Stimulated activated CD8-positive, alpha-beta memory T cell treated with anti-CD3 and anti-CD28 coated beads, Interleukin-15, amount 100 ng/mL, for 48 hours (primary cell): ENCODE measurements around the gene DEDD2.

Source experiments
- DNase-seq, 2 donors: peaks; one replicate each; pipeline ENCODE4 v3.0.0-alpha.2; 2020; ENCODE audit warnings: low read depth in 2 of 2

Gene DEDD2

DNA sequence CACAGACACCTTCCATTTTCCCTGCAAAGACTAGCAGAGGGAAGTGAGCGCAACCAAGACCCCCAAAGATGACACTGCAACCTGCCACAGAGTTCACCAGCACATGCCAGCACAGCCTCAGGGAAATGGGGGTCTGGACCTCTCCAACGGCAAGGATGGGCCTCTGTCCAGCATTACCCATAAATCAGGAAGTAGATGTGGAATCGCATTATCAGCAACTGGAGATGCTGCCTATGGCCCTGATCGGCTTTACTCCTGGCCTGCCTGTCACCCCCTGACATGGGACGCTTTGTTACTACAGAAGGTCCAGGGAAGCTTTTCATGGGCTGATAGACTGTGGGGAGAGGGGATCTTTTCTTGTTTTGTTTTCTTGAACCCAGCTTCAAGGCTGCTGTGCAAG, 43.8 kb downstream of the DEDD2 start:
- no peak for DNase-seq

DNA sequence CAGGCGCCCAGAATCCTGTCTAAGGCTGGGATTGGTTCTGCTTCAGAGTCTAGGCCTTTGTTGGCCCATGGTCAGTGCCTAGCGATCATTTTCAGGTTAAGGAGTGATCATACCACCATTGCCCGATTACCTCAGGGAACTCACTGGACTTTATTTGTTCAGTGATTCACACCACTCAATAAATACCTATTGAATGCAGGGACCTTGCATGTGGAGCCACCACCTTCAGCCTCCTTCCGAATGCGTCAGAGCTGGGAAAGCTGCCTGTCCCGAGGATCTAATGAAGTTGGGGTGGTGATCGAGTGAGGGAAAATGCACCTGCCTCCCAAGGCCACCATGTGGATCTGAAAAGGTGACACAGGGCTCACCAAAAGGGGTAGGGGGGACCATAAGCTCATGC, 45.2 kb downstream of the DEDD2 start:
- DNase-seq: no peak

DNA sequence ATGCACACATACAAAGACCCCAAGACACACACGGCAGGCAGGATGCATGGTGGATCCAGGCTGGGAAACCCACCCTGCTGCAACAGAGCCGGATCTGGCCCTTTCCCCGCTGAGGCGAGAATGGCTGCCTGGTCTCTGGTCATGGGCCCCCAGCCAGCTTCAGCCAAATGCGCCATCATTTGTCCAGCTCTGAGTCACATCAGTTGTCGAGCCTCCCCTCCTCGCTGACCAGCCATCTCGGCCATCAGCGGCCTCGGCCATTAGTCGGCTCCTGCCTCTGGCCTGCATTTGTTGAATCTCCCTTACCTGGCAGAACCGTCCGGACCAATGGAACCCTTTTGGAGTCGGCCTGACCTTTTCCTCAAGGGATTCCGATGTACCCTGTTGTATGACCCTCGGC, 46.8 kb downstream of the DEDD2 start:
- DNase-seq: no peak

DNA sequence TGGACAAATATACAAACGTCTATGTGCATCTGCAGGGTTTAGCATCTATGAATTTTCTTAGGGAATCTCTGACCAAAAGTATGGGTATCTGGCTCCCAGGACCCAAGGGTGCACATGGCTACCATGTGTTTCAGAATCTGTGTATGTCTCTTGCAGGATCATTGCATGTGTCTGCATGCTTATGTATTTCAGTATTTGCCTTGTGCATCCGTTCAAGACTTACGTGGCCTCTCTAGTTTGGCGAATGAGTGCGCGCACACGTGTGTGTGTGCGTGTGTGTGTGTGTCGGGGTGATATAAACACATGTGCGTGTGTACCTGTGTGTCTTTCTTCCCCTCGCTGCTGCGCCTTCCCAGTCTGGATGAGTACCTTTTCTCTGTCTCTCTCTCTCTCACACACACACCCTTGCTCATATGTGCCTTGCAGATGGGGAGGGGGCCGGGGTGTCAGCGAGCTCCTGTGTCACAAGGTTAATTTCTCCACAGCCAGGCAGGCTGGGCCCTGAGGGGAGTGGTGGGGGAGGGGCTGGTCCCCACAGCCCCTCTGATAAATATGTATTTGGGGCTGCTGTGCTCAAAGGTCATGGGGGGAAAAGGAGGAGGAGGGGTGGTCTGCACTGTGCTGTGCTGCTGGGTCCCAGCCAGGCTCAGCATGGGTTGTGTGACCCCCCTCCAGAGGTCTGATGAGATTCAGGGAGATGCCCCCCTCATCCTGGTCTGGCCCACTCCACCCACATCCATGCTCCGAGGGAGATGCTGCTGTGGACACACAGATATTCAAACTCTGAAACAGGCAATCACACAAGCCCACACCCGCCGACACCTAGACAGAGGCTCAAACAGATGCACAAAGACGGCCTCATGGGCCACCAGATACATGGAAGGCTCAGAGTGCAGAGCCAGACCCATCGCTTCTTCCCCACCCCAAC, 47.7 kb downstream of the DEDD2 start:
- DNase-seq: no peak

DNA sequence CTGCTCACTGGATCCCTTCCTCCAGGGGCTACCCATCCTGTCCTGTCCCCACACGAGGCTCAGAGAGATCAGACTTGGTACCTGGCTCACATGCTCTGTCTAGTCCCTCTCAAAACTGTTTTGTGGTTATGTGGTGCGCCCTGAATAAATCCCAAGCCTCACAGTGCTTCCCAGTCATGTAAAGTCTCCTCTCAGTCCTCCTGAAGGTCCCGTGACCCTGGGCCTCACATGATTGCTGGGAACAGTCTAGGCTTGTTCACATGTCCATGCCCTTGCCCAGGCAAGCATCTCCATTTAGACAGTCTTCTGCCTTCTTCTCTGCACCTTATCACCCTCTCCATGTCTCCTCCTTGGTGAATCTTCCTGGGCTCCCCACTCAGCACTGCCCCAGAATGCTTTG, 49.3 kb downstream of the DEDD2 start:
- no peak for DNase-seq

DNA sequence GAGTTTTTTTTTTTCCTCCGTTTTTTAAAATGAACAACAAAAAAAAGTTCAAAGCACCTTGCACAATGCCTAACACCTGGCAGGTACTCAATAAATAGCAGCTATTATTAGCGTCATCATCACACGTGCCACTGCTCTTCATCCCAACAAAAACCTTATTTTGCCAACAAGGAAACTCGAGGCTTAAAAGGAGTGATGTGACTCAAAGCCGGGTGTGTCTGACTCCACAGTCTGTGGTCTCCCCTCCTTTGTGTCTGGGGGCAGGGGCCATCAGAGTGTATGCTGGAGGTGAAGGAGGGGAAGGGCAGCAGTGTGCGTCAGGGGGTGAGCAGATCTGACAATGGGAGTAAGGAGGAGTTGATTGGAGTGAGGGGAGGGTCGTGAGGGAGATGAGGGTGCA, 51.2 kb downstream of the DEDD2 start:
- no peak for DNase-seq

DNA sequence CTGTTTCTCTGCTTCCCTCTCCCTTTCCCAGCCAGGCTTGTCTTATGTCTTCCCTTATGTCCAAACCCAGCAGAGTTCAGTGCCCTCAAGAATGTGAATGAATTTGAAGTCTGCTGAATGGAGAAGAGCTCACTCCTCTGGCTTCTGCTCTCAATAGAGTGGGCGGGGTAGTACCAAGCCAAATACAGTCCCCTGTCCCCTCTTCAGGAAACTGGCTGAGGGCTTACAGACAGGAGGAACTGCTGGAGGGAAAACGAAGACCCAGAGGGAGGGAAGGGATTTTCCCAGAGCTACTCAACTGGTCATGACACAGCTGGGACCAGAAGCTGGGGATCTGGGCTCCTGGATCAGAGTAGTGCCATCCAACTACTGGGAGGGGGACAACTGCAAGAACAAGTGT, 52.3 kb downstream of the DEDD2 start:
- no peak for DNase-seq

DNA sequence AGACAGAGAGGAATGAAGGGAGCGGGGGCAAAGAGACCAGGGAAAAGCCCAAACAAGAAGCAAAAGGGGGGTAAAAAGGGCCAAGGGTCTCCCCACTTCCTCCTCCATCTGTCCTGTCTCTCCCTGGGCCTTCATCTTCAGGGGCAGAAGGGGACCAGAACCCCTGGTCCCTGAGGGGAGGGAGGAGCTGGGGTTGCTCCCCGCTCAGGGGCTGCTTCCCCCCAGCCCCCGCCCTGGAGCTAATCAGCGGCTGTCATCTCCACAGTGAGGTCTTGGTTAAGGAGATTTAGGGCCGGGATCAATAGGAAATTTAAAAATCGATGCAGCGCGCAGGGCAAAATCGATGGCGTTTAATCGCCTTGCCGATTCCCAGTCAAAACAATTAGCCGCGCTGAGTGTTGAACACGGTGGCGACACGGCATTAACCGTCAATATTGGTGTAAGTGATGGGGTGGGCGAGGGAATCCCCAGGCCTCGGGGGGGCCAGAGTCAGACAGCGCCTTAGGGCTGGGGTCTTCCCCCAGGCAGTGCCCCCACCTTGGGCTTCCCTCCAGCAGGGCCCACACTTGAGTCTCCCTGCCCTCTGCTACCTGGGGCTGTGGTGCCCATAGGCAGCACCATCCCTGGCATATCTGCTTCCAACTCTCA, 55.7 kb downstream of the DEDD2 start:
- no peak for DNase-seq

DNA sequence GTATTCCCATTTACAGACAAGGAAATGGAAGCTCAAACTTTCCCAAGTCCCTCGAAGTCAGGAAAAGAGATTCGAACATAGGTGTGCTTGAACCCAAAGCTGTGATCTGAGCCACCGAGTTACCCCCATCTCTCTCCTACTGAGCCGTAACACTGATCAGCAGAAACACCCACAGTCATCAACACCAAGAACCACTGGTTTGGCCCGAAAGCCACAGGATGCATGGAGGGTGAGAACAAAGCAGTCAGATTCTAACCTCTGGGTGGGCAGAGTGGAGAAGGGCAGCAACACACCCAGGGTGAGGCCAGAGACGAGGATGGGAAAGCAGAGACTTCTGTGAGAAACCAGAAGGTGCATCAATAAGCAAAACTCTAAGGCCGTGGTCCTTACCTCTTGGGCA, 57.5 kb downstream of the DEDD2 start:
- no peak for DNase-seq

DNA sequence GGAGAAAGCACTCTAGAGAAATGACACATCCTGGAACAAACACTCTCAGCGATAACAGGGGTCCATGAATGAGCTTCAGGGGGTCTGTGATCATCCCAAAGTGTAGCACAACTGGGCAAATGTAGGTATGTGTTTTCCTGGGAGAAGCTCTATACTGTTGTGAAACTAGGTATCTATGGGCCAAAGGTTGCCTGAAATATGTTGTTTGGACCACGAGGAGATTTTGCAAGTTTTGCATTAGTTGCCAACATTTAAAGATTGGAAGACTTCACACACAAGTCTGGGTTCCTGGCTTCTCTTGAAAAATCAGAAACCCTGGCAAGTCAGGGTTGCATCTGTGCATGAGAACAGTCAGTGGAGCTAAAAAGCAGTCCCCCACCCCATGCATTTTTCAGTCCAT, 58.6 kb downstream of the DEDD2 start:
- DNase-seq: no peak

DNA sequence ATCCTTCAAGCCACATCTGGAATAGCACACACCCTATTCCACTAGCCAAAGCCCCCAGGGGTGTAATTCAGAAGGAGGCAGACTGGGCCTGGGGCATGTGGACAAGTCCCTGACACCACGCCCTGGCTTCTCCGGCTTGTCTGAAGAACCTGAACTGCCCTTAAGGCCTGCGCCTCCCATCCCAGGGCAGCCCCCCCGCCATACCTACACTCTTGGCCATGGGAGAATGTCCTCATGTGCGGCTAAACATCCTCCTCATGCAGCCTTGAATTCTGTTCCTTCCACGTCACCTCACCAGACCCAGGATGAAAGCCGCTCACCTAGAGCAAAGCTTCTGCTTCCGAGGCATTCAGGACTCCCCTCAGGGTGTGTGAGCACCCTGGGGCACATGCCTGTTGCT, 60.9 kb downstream of the DEDD2 start:
- no peak for DNase-seq

DNA sequence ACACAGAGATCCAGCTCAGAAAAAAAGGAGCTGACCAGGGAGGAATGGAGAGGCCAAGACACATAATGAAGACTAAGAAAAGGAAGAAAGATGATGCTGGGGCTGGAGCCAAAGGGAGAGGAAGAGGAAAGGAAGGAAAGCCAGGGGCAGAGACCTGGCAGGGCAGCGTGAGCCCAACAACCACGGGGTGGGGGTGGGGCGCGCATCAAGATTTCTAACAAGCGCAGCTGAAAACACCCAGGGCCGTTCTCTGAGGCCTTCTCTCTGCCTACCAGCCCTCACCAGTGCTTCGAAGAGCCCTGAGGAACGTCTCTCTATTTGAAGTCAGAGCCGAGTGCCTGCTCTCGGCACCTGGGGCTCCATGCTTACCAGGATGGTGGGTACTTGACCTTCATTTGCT, 61.7 kb downstream of the DEDD2 start:
- no peak for DNase-seq

DNA sequence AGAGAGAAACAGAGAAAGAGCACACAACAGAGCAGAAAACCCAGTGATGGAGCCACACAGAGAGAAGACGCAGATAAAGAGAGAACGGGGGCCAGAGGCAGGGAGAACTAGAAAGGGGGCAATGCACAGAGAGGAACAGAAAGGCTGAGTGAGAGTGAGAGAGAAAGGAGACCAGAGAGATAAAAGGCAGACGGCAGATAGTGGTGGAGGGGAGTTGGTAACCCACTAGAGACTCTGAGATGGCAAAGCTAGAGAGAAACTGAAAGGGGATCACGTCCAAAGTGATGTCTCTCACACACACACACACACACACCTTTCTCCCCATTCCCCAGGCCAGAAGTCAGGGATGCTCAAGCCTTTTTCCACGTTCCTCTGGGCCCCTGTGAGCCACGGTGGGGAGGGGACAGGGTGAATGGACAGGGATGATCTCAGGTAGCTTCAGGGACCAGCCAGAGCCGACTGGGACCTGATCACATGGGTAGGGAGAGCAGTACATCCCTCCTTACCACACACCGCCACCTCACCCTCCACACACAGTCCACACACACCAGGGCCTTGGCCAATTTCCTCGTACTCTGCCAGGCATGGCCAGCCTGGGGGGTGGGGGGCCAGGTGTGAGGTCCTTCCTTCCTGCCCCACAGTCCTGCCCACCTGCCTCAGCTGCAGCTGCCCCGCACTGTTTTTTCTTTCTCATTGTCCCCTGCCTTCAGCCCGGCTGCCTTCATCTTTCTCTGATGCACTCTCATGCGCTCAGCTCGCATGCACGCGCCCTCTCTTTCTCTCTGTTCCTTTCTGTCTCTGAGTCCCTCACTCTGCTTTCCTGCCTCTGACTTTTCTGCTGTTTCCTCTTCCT, 62.8 kb downstream of the DEDD2 start:
- DNase-seq: no peak

DNA sequence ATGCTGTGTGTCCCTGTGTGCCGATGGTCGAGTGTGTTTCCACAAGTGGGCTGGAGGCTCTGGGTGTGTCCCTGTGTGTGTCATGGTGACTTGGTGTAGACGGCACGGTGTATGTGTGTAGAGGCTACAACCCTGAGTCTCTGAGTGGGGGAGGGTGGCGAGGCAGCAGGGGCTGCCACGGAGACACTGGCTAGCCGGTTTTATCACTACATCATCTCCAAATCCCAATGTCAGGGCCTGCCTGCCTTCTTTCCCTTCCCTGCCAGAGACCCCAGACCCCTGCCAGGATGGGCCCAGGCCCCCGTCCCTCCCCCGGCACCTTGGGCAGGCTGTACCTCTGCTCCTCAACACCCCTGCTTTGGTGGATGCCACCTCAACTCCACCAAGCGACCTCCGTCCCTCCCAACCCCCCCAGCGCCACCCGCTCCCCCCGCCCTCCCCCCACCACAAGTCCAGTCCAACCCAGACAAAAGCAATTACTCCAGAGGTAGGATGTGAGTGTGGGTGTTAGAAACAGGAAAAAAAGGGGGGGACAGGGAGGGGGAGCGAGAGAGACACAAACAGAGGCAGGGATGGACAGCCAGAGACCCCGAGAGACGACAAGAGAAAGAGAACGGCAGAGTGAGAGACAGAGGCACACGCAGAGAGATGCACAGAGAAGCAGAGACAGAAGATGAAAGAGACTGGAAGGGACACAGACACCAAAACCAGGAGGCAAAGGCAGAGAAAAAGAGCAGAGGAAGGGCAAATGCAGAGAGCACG, 63.6 kb downstream of the DEDD2 start:
- DNase-seq: no peak

DNA sequence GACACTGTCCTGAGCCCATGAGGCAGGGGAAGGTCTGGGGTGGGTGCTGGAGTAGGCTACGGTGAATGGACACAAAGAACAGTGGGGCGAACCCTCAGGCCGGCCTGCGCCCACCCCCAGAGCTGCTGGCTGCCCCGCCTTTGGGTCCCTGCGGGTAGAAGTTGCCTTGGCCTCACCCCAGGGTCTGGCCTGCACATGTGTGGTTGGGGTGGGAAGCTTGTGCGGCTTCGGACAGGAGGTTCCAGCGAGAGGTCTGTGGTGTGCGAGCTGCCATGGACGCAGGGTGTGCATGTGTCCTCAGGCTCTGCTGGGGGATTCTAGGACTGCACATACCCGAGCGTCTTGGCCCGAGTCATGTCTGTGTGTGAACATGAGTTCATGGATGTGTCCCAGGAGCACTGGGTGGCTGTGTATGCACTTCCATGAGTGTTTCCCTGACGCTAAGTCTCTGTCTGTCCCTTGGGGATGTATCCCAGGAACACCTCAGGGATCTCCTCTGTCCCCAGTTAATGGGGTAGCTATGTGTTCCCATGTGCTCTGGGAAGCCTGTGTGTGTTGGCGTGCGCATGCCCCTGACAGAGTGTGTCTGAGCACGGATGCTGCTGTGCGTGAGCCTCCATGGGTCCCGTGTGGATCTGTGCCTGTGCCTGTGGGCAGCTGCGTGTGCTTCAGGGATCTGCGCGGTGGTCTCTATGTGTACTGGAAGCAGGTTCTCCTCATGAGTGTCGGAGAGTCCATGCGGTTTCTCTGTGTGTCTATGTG, 64.4 kb downstream of the DEDD2 start:
- no peak for DNase-seq

DNA sequence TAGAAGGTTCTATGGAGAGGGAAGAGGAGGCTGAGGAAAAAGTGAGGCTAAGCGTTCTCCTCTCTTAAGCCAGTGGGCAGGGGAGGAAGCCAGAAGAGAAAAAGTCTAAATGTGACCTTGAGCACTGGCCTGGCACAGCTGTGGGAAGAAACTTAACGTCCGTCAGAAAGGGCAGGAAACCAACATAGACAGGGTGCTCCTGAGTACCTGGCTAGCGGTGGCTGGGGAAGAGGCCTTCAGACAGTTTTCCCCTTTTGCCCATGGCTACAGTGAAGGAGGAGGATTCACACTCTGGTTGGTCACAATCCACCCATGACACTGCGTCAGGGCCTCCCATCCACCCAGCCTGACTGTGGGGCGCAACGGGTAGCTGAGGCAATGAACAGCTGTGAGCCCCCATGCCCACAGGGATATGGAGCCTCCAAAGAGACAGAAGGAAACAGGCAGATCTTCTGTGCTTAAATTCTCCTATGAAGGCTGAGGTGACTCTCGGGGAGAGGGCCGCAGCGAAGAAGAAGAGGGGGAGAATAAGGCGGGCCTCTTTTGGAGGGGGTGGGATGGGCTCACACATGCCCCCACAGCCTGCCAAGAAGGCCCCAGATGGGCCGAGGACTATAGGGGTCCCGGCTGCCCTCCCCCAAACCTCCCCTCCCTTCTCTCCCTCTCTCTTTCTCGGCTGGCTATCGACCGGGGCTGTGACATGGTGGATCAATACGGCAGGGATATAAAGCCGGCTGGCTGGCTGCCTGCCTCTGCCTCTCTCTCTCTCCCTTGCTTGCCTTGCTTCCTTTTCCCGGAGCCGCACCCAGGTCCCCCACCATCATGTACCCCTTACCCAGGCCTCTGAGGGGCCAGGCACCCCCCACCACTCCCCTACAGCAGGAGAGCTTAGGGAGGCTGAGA, 65.4 kb downstream of the DEDD2 start:
- DNase-seq: no peak

DNA sequence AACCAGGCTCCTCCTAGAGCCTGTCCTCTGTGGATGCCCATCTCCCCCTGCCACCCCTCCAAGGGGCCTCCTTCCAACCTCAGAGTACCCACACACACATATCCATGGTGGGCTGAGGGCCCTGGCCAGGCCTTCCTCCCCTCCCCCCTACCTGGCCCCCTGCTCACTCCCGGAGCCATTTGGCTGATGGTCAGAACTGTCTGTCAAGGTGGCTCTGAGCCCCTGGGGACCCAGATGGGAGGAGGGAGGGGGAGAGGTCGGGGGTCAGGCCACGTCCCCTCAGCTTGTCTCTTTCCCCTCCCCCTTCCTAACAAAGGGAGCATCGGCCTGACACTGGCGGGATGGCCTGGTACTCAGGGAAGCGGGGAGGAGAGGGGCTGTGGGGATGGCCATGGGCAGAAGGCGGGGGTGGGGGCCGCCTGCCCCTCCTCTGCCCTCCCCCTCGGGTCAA, 66.5 kb downstream of the DEDD2 start:
- DNase-seq: no peak

DNA sequence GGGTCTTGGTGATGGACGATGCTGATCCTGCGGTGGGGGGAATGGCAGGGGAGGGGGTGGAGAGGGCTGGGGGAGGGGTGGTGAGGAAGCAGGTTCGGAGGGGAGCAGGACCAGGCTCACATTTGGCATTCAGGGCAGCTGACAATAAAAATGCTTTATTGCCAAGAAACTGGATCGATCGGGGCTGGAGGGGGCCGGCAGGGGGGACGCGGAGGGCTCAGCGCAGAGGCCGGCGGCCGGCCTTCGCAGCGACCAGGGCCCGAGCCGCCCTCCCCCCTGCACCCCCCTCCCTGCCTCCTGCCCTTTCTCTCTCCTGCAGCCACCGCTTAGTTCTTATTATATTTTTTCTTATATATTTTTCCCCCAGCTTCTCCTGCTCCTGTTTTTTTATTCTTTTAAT, 67.1 kb downstream of the DEDD2 start:
- DNase-seq: no peak

DNA sequence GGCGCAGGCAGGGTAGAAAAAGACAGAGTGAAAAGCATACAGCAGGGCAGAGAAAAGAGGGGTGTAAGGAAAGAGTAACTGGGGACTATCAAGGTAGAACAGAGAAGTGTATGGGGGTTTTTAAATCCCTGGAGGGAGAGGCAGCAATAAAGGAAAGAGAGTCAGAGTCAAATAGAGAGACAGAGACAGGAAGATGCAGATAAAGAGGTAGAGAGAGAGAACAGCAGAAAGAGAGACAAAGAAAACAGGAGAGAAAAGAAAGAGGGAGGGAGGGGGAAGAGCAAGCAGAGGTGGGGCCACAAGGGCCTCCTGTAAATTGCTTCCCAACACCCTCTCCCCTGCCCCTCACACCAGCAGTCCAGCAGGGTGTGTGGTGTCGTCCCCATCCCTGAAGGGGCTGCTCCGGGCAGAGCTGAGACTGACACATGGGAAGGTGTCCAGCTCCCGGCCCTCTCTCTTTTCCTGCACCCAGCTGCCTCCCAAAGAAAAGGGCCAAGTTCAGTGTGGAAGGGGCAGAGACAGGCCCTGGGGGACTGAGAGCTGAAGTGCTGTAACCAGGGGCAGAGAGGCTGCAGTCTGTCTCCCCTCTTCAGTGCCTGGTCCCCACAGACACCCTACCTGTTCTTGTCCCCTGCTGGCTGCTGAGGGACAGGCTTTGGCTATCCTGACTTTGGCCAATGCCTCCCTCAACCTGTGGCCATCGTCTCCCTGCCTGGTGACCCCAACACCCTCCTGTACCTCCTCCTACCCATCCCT, 67.9 kb downstream of the DEDD2 start:
- no peak for DNase-seq
